Measurements from ENCODE around the gene AP3B2.

GRCh38 chr15:82641129-82641798 is 68.4 kb downstream of the AP3B2 start:
- TF ChIP-seq POLR2A (IDR thresholded peaks at IDR 0.05; ENCODE audit: low read length) (no peak), GATA1 (IDR thresholded peaks at IDR 0.05; ENCODE audit: low read depth, low read length) (no peak)
